MM.1S (cell line): ENCODE data around the gene ZSCAN20.

Source experiments
- DNase-seq: peaks from one replicate; pipeline ENCODE4 v3.0.0-alpha.2; 2015
- H2AFZ ChIP-seq: fragments of 300-600 bp; sonication (generic); 2 replicates; pipeline ENCODE4 v1.6.0; 2016; ENCODE audit warnings: antibody characterized with exemption, low read length
- H3F3A ChIP-seq: fragments of 300-600 bp; sonication (generic); 2 replicates; pipeline ENCODE4 v1.6.1; 2016; ENCODE audit warnings: mild to moderate bottlenecking, antibody characterized with exemption, low read length, moderate library complexity, mixed read lengths; ENCODE audit not compliant: insufficient read depth
- H3K27ac ChIP-seq: fragments of 300-600 bp; sonication (generic); 2 replicates; pipeline ENCODE4 v1.5.1; 2016; ENCODE audit warnings: mild to moderate bottlenecking, low read length
- H3K27me3 ChIP-seq: fragments of 300-600 bp; sonication (generic); replicated peaks from 2 replicates; pipeline ENCODE4 v1.6.0; 2016; ENCODE audit warnings: low read length; ENCODE audit not compliant: insufficient read depth
- H3K36me3 ChIP-seq: fragments of 300-600 bp; sonication (generic); replicated peaks from 2 replicates; pipeline ENCODE4 v1.6.1; 2016; ENCODE audit warnings: mild to moderate bottlenecking, low read length, mixed read lengths; ENCODE audit not compliant: insufficient read depth
- H3K4me1 ChIP-seq: fragments of 300-600 bp; sonication (generic); 2 replicates; pipeline ENCODE4 v1.6.1; 2016; ENCODE audit warnings: low read length, mixed read lengths
- H3K4me2 ChIP-seq: fragments of 300-600 bp; sonication (generic); 2 replicates; pipeline ENCODE4 v1.6.0; 2016; ENCODE audit warnings: low read depth, low read length
- H3K4me3 ChIP-seq: fragments of 300-600 bp; sonication (generic); 2 replicates; pipeline ENCODE4 v1.5.1; 2016; ENCODE audit warnings: low read length, mixed read lengths
- H3K79me2 ChIP-seq: fragments of 300-600 bp; sonication (generic); 2 replicates; pipeline ENCODE4 v1.6.1; 2016; ENCODE audit warnings: mixed run types, low read length, mixed read lengths
- H3K9ac ChIP-seq: fragments of 300-600 bp; sonication (generic); 2 replicates; pipeline ENCODE4 v1.6.1; 2016; ENCODE audit warnings: low read length, mixed read lengths
- H3K9me2 ChIP-seq: fragments of 300-600 bp; sonication (generic); replicated peaks from 2 replicates; pipeline ENCODE4 v1.6.1; 2016; ENCODE audit warnings: mild to moderate bottlenecking, low read length, mixed read lengths; ENCODE audit not compliant: insufficient read depth
- H3K9me3 ChIP-seq: fragments of 300-600 bp; sonication (generic); replicated peaks from 2 replicates; pipeline ENCODE4 v1.6.1; 2016; ENCODE audit warnings: mild to moderate bottlenecking, low read length, mixed read lengths; ENCODE audit not compliant: insufficient read depth
- H4K20me1 ChIP-seq: fragments of 300-600 bp; sonication (generic); 2 replicates; pipeline ENCODE4 v1.6.1; 2016; ENCODE audit warnings: mild to moderate bottlenecking, low read length, moderate library complexity, mixed read lengths; ENCODE audit not compliant: insufficient read depth
- CTCF ChIP-seq: fragments of 300-600 bp; sonication (generic); IDR thresholded peaks from 2 replicates; pipeline ENCODE4 v1.5.1; 2016; ENCODE audit warnings: antibody characterized with exemption, low read length, mixed read lengths
- EZH2 ChIP-seq: fragments of 300-600 bp; sonication (generic); optimal IDR thresholded peaks from 2 replicates; pipeline ENCODE3; 2017; ENCODE audit warnings: low read depth, mild to moderate bottlenecking, antibody characterized with exemption, low read length, mixed read lengths
- EZH2phosphoT487 ChIP-seq: fragments of 300-600 bp; sonication (generic); IDR thresholded peaks from 2 replicates; pipeline ENCODE4 v1.6.1; 2018; ENCODE audit warnings: antibody characterized with exemption, low read length

The ZSCAN20 gene

GRCh38 chr1:33429856-33430691, 42.4 kb upstream of the ZSCAN20 start:
- H2AFZ ChIP-seq = peak overlapping the region; percentile 90
- DNase-seq = peak; percentile 7
- H4K20me1 ChIP-seq = no peaks in the 10 kb centered on the region
- TF ChIP-seq EZH2phosphoT487 (no peak), CTCF (no peak), EZH2 (no peak)
- H3F3A ChIP-seq = no peaks in the 10 kb centered on the region
- no peaks in the 10 kb centered on the region; the same call in 1 of the 2 replicates for H3K27me3 ChIP-seq
- H3K9ac ChIP-seq = peak overlapping the region; percentile 31; the same call in 1 of the 2 replicates
- H3K36me3 ChIP-seq = no peaks in the 10 kb centered on the region
- no peaks in the 10 kb centered on the region for H3K9me3 ChIP-seq
- no peaks in the 10 kb centered on the region for H3K79me2 ChIP-seq
- peak overlapping the region; percentile 95 for H3K4me2 ChIP-seq
- no peak overlapping the region for H3K27ac ChIP-seq
- H3K4me3 ChIP-seq = peak overlapping the region; percentile 78
- no peaks in the 10 kb centered on the region for H3K9me2 ChIP-seq
- H3K4me1 ChIP-seq = peaks cover 7% of the 10 kb centered on the region

- Histone ChIP-seq H3K79me2 (no peaks in the 10 kb centered on the region), H3K36me3 (no peaks in the 10 kb centered on the region), H3K9me3 (no peaks in the 10 kb centered on the region), H3K4me1 (peaks cover 7% of the 10 kb centered on the region), H3K27ac (no peak within 1 kb of the TSS), H4K20me1 (no peaks in the 10 kb centered on the region), H3K9me2 (no peaks in the 10 kb centered on the region), H3K4me2 (peak within 1 kb of the TSS; percentile 95), H3K4me3 (peak within 1 kb of the TSS; percentile 78), H3K9ac (peak within 1 kb of the TSS; percentile 31; the same call in 1 of the 2 replicates), H3F3A (no peaks in the 10 kb centered on the region), H2AFZ (peak within 1 kb of the TSS; percentile 90), H3K27me3 (no peaks in the 10 kb centered on the region; the same call in 1 of the 2 replicates)
- DNase-seq = peak; percentile 99
- TF ChIP-seq CTCF (no peak), EZH2phosphoT487 (no peak), EZH2 (no peak)
These were observed 41.5 kb upstream of the ZSCAN20 start, which contains the start of gene PHC2 for GRCh38 chr1:33430692-33431593. Gene PHC2 (minus strand): TSS chr1:33431095. CDS start chr1:33375539, 55,556 bp downstream.

GRCh38 chr1:33433509-33434362, 38.7 kb upstream of the ZSCAN20 start:
- Histone ChIP-seq H3K9me2 (no peaks in the 10 kb centered on the region), H3K27ac (no peak overlapping the region), H3K9me3 (no peaks in the 10 kb centered on the region), H3K27me3 (no peaks in the 10 kb centered on the region; the same call in 1 of the 2 replicates), H3K4me1 (peaks cover 7% of the 10 kb centered on the region), H2AFZ (no peak overlapping the region), H3F3A (no peaks in the 10 kb centered on the region), H3K79me2 (no peaks in the 10 kb centered on the region), H4K20me1 (no peaks in the 10 kb centered on the region), H3K4me3 (no peak overlapping the region), H3K9ac (no peak overlapping the region), H3K36me3 (no peaks in the 10 kb centered on the region), H3K4me2 (no peak overlapping the region)
- DNase-seq = no peak
- TF ChIP-seq EZH2phosphoT487 (no peak), EZH2 (no peak), CTCF (no peak)
